ENCODE data around the gene ATG9B.

GRCh38 chr7:151001546-151001945 is 22.7 kb downstream of the ATG9B start:
- TF ChIP-seq EP300 (IDR thresholded peaks at IDR 0.05) (no peak), CTCF (IDR thresholded peaks at IDR 0.05) (no peak)

All from gastroesophageal sphincter (tissue), 3 donors.